OCI-M2 (cell line): ENCODE data around the gene VSNL1.

Experiments
- DNase-seq: peaks from one replicate; lab custom pipeline; 2025; ENCODE audit not compliant: unreplicated experiment; lab: John Stamatoyannopoulos, UW

Gene VSNL1

DNA sequence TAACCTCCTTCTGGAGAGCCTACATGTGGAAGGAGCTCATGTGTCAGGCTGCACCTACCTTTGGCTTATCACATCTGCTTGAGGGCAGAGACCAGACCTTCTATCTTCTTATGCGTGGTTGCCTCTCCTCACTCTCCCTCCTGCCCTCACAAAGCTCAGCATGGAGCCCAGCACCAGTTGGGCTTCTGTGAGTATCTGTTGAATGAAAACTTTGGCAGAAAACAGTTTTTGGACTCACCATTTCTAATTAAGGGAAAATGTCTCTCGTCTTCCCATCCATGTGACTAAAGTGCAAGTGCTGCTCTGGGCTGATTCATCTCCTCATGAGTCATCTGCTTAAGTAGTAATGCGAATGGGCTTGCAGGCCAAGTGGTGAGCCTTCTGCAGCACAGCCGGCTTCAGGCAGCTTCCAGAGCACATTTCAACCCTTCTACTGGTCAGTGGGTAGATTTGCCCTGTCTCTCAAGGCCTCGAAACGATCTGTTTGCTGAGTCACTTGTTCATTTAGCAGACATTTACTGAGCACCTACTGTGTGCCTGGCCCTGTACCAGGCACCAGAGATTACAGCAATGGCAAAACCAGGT is 102.6 kb downstream of the VSNL1 start:
- DNase-seq = no peak

GRCh38 chr2:17644997-17645720 is 104.7 kb downstream of the VSNL1 start:
- DNase-seq = no peak

DNA sequence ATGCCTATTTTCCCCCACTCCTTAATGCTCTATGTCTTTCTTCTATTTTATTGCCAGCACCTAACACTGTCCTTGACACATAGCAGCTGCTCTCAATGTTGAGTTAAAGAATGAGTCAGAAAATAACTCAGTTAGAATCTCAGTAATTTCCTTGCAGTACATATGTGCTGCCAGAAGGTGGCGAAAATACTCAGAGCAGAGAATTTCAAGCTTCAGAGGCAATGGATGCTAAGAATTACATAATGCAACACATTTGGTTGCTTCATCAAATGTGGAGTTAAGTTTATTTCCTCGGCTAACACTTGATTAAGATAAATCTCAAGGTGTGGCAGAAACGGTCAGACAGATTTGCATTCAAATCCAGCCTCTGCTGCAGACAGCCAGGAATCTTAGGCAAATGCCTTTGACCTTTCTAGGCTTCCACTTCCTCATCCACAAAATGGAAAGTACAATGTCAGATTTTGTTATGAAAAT is 105.6 kb downstream of the VSNL1 start:
- no peak for DNase-seq

GRCh38 chr2:17646838-17647701 is 106.6 kb downstream of the VSNL1 start:
- no peak for DNase-seq

GRCh38 chr2:17648581-17648980 is 108.1 kb downstream of the VSNL1 start:
- no peak for DNase-seq

DNA sequence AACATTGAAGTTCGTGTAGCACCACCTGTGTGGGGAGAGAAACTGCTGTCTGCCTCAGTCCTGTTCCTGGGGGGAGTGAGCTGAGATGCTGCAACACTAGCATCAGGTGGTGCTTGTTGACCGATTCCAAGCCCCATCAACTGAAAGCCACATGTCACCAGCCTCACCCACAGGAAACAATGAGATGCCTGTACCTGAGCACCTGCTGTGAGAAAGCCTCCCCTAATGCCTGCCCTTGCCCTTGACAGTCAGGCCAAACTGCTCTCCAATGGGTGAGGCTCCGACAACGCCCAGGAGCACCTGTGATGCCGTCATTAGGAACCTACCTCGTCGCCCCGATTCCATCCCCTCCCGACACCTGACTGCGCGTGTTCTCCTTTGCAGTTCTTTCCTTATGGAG is 108.5 kb downstream of the VSNL1 start:
- DNase-seq = no peak

DNA sequence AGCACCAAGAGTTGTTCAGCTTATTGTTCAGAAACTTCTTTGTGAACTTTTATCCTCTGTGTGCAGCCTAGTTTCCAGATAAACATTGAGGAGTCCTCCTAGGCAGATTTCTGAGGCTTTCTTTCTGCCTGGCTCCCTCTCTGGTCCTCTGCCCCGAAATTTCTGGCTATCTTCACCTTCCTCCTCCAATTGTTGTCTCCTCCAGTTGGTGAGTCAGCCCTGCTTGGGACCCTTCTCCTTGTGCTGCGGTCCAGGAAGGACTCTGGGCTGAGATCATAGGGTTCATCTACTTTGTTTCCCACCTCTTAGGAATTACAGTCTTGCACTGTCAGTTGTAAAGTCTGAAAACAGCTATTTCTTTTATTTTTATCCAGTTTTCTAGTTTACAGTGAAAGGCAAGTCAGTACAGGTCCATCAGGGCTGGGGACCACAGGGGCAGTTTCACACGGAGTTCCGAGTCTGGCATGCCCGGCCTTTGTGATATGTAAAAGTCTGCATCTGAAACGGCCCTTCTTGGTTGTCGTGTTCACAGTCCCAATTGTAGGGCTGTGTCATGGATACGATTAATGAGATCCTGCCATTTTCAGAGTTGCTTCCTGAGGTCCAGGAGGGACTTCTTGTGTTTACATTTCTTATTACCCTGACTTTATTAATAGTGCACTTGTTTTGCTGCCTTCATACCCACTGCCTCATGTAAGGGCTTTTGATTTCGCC is 112.3 kb downstream of the VSNL1 start:
- no peak for DNase-seq

- no peak for DNase-seq
Measured at GRCh38 chr2:17657759-17658158, 117.3 kb downstream of the VSNL1 start.

DNA sequence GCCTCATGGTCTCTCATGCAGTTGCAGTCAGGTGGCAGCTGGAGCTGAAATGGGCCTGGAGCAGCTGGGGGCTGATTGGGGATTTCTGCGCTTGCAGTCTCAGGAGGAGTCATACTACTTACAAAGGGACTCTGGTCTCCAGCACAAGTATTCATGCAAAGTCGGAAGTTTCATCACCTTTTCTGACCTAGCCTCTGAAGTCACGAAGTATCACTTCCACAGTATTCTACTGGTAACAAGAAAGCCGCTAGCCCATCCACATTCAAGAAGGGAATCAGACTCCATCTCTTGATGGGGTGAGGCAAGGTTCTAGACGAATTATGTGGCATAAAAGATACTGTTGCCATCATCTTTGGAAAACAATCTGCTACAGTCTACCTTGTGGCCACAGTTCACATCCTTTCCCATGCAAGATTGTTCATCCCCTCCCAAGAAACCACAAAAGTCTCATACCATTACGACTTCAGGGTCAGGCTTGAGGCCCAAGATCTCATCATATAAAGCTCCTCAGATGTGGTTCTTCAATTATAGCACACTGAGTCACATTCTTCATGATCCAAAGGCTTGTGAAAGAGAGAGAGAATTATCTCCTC is 117.9 kb downstream of the VSNL1 start:
- DNase-seq = no peak

DNA sequence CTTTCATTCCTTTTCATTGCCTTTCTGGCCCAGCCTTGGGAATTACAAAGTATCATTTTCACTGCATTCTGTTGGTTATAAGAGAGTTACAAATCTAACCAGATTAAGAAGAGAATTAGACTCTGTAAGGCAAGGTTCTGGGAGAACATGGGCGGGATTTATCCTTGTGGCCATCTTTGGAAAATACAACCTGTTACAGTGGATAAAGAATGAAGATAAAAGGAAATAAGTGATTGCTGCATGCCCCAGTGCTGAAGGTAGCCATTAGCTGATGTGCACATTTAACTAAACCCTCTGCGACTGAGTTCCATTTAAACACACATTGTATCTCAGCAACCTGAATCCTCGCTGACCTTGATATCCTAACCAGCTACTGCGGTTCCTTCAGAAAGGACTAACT is 119.7 kb downstream of the VSNL1 start:
- no peak for DNase-seq

DNA sequence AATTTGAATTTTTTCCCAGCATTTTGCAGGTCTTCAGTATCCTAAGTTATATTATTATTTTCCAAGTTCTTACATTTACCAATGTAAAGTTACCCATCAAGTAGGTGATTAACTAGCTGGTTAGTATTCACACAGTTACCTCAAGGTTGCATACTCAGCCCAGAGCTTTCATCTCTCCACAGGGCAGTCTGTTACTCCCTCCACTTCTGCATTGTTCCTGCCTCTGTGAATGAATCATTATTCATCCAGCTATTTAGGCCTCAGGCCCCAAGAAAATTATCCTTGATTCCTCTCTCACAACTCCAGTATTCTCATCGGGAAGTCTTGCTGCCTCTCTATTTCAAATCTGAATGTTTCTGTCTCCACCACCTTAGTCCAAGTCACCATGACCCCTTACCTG is 121.0 kb downstream of the VSNL1 start:
- no peak for DNase-seq

GRCh38 chr2:17662723-17663122 is 122.2 kb downstream of the VSNL1 start:
- no peak for DNase-seq

DNA sequence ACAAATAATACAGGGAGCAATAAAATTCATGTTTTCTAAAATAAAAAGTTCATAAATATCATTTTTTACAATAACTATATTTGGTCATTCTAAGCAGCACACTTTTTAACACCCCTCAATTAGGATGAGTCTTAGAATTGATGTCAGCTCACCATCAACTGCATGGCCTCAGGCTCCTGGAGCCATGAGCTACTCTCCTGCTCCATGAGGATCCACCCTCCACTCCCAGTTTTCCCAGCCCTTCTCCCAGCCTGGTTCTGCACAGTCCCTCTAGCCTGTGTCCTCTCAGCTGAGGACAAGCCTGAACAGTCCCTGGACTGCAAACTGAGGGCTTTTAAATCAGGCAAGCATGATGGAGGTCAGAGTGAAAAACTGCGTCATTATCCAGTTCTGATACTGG is 124.0 kb downstream of the VSNL1 start:
- no peak for DNase-seq

- DNase-seq = no peak
Measured at GRCh38 chr2:17667898-17668297, 127.4 kb downstream of the VSNL1 start.

GRCh38 chr2:17672583-17673317 is 132.3 kb downstream of the VSNL1 start:
- no peak for DNase-seq

DNA sequence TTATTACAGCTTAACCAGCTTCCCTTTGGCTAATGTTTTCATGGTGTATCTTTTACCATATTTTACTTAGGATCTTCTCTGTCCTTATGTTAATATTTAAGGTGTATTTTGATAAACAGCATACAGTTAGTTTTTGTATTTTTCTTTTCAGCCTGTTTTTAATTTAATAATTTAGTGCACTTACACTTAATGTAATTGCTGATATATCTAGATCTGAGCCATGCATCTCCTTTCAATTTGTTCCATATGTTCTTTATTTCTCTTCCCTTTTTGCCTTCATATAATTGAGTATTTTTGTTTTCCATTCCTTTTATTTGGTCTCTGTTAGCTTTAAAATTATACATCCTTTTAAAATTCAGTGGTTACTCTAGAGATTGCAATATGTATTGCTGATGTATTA is 134.3 kb downstream of the VSNL1 start:
- no peak for DNase-seq

- DNase-seq = no peak
Measured at GRCh38 chr2:17680119-17680518, 139.6 kb downstream of the VSNL1 start.

GRCh38 chr2:17682098-17682857 is 141.8 kb downstream of the VSNL1 start:
- no peak for DNase-seq

DNA sequence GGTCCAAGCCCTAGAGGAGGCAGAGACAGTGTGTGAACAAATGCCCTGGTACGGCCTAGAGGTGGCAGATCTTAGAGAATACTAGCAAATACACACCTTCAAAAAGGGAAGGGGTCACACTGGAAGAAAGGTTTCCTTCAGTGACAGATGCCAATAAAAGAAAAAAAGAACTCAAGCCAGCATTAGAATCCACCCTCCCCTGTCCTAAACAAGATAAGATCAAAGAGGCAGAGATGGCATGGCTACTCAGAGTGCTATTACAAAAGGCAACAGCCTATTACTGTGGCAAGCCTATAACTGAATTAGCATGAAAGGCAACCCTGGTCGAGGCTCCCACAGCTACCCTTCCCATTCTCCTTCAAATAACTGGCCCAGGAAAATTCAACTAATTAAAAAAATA is 143.5 kb downstream of the VSNL1 start:
- no peak for DNase-seq

GRCh38 chr2:17688600-17688999 is 148.1 kb downstream of the VSNL1 start:
- DNase-seq = no peak
